Measurements from ENCODE around the gene USP22. TPM values are rescaled to one million over a fixed set of nuclear protein-coding genes. Genes with fewer than 3 reads are reported as not detected.

USP22 gene
- total RNA-seq, 2 experiments from 2014 or later = 147 to 162 TPM

- POLR2A ChIA-PET = no interaction called here
- no peaks in the 10 kb centered on the region for H3K27me3 Mint-ChIP-seq
- H3K4me3 Mint-ChIP-seq = no peak overlapping the region
- peaks cover 65% of the 10 kb centered on the region for H3K4me1 Mint-ChIP-seq
- H3K36me3 Mint-ChIP-seq (ENCODE audit: low read depth) = peaks cover 48% of the 10 kb centered on the region
- no peaks in the 10 kb centered on the region for H3K9me3 Mint-ChIP-seq
- DNase-seq = no peak
- peak overlapping the region; percentile 60 for H3K27ac Mint-ChIP-seq
- CTCF ChIA-PET = interaction anchor here (0.9 kb wide), 1 partner anchor 16 kb away, joined by 3 read pairs; no protein-coding TSS in a partner anchor
Observed at GRCh38 chr17:21028192-21028591, 14.6 kb downstream of the USP22 start.

GRCh38 chr17:21027031-21027430 is 15.8 kb downstream of the USP22 start:
- peak overlapping the region; percentile 41 for H3K27ac Mint-ChIP-seq
- CTCF ChIA-PET = interaction anchor here (0.9 kb wide), 1 partner anchor 17 kb away, joined by 3 read pairs; no protein-coding TSS in a partner anchor
- H3K36me3 Mint-ChIP-seq (ENCODE audit: low read depth) = peaks cover 52% of the 10 kb centered on the region
- peaks cover 60% of the 10 kb centered on the region for H3K4me1 Mint-ChIP-seq
- no peak for DNase-seq
- H3K27me3 Mint-ChIP-seq = no peaks in the 10 kb centered on the region
- no peaks in the 10 kb centered on the region for H3K9me3 Mint-ChIP-seq
- H3K4me3 Mint-ChIP-seq = no peak overlapping the region
- POLR2A ChIA-PET = no interaction called here

- Mint-ChIP-seq H3K27me3 (no peaks in the 10 kb centered on the region), H3K4me3 (no peak overlapping the region), H3K4me1 (peaks cover 51% of the 10 kb centered on the region), H3K27ac (no peak overlapping the region), H3K9me3 (no peaks in the 10 kb centered on the region), H3K36me3 (ENCODE audit: low read depth) (peaks cover 58% of the 10 kb centered on the region)
- POLR2A ChIA-PET = no interaction called here
- CTCF ChIA-PET = no interaction called here
- no peak for DNase-seq
Observed at GRCh38 chr17:21025451-21025850, 17.4 kb downstream of the USP22 start.

- H3K4me3 Mint-ChIP-seq = no peak overlapping the region
- CTCF ChIA-PET = interaction anchor here (1.0 to 1.3 kb wide), 2 partner anchors 18 to 489 kb away, joined by 3 read pairs; no protein-coding TSS in a partner anchor
- H3K27me3 Mint-ChIP-seq = no peaks in the 10 kb centered on the region
- no peaks in the 10 kb centered on the region for H3K9me3 Mint-ChIP-seq
- peaks cover 44% of the 10 kb centered on the region for H3K4me1 Mint-ChIP-seq
- DNase-seq = no peak
- POLR2A ChIA-PET = no interaction called here
- no peak overlapping the region for H3K27ac Mint-ChIP-seq
- peaks cover 70% of the 10 kb centered on the region for H3K36me3 Mint-ChIP-seq (ENCODE audit: low read depth)
Observed at GRCh38 chr17:21024024-21024423, 18.8 kb downstream of the USP22 start.

GRCh38 chr17:21021208-21021803 is 21.5 kb downstream of the USP22 start:
- Mint-ChIP-seq H3K4me3 (no peak overlapping the region), H3K36me3 (ENCODE audit: low read depth) (peaks cover 78% of the 10 kb centered on the region), H3K27me3 (no peaks in the 10 kb centered on the region), H3K27ac (no peak overlapping the region), H3K9me3 (no peaks in the 10 kb centered on the region), H3K4me1 (peaks cover 34% of the 10 kb centered on the region)
- ChIA-PET CTCF (interaction anchor here (0.6 to 1.4 kb wide), 2 partner anchors 13 to 14 kb away, joined by 3 to 5 read pairs; no protein-coding TSS in a partner anchor), POLR2A (no interaction called here)
- no peak for DNase-seq

- peaks cover 30% of the 10 kb centered on the region for H3K4me1 Mint-ChIP-seq
- peaks cover 77% of the 10 kb centered on the region for H3K36me3 Mint-ChIP-seq (ENCODE audit: low read depth)
- no peaks in the 10 kb centered on the region for H3K9me3 Mint-ChIP-seq
- no peak overlapping the region for H3K4me3 Mint-ChIP-seq
- ChIA-PET POLR2A (no interaction called here), CTCF (interaction anchor here (1.4 to 1.7 kb wide), 2 partner anchors 12 to 14 kb away, joined by 4 to 5 read pairs; no protein-coding TSS in a partner anchor)
- H3K27me3 Mint-ChIP-seq = no peaks in the 10 kb centered on the region
- DNase-seq = no peak
- H3K27ac Mint-ChIP-seq = no peak overlapping the region
Observed at GRCh38 chr17:21020622-21021021, 22.2 kb downstream of the USP22 start.

- Mint-ChIP-seq H3K27ac (no peak overlapping the region), H3K27me3 (no peaks in the 10 kb centered on the region), H3K4me1 (peaks cover 24% of the 10 kb centered on the region), H3K36me3 (ENCODE audit: low read depth) (peaks cover 76% of the 10 kb centered on the region), H3K9me3 (no peaks in the 10 kb centered on the region), H3K4me3 (no peak overlapping the region)
- DNase-seq = peak; percentile 53
- ChIA-PET POLR2A (no interaction called here), CTCF (interaction anchor here (1.1 to 1.7 kb wide), 4 partner anchors 9 to 15 kb away, joined by 3 to 5 read pairs (median 4); no protein-coding TSS in a partner anchor)
Observed at GRCh38 chr17:21019976-21020586, 22.7 kb downstream of the USP22 start.

- Mint-ChIP-seq H3K27me3 (no peaks in the 10 kb centered on the region), H3K36me3 (ENCODE audit: low read depth) (peaks cover 72% of the 10 kb centered on the region), H3K27ac (no peak overlapping the region), H3K4me3 (no peak overlapping the region), H3K4me1 (peaks cover 12% of the 10 kb centered on the region), H3K9me3 (no peaks in the 10 kb centered on the region)
- CTCF ChIA-PET = interaction anchor here (0.7 to 1.7 kb wide), 4 partner anchors 8 to 17 kb away, joined by 3 to 5 read pairs (median 4); no protein-coding TSS in a partner anchor
- POLR2A ChIA-PET = no interaction called here
- DNase-seq = no peak
Observed at GRCh38 chr17:21018894-21019293, 23.9 kb downstream of the USP22 start.

GRCh38 chr17:21017861-21018260 is 24.9 kb downstream of the USP22 start:
- Mint-ChIP-seq H3K27ac (no peak overlapping the region), H3K36me3 (ENCODE audit: low read depth) (peaks cover 73% of the 10 kb centered on the region), H3K4me3 (no peak overlapping the region), H3K9me3 (no peaks in the 10 kb centered on the region), H3K27me3 (no peaks in the 10 kb centered on the region), H3K4me1 (peaks cover 8% of the 10 kb centered on the region)
- ChIA-PET POLR2A (no interaction called here), CTCF (no interaction called here)
- DNase-seq = no peak

GRCh38 chr17:21017256-21017655 is 25.6 kb downstream of the USP22 start:
- Mint-ChIP-seq H3K4me1 (peaks cover 5% of the 10 kb centered on the region), H3K9me3 (no peaks in the 10 kb centered on the region), H3K36me3 (ENCODE audit: low read depth) (peaks cover 75% of the 10 kb centered on the region), H3K4me3 (no peak overlapping the region), H3K27ac (peak overlapping the region; percentile 46), H3K27me3 (no peaks in the 10 kb centered on the region)
- DNase-seq = no peak
- ChIA-PET CTCF (no interaction called here), POLR2A (no interaction called here)

GRCh38 chr17:21016826-21017225 is 26.0 kb downstream of the USP22 start:
- H3K4me3 Mint-ChIP-seq = no peak overlapping the region
- peaks cover 77% of the 10 kb centered on the region for H3K36me3 Mint-ChIP-seq (ENCODE audit: low read depth)
- H3K27me3 Mint-ChIP-seq = no peaks in the 10 kb centered on the region
- POLR2A ChIA-PET = no interaction called here
- CTCF ChIA-PET = no interaction called here
- H3K4me1 Mint-ChIP-seq = peaks cover 5% of the 10 kb centered on the region
- no peak for DNase-seq
- no peak overlapping the region for H3K27ac Mint-ChIP-seq
- no peaks in the 10 kb centered on the region for H3K9me3 Mint-ChIP-seq

GRCh38 chr17:21015564-21015963 is 27.2 kb downstream of the USP22 start:
- H3K27me3 Mint-ChIP-seq = no peaks in the 10 kb centered on the region
- ChIA-PET POLR2A (no interaction called here), CTCF (no interaction called here)
- H3K27ac Mint-ChIP-seq = no peak overlapping the region
- peaks cover 78% of the 10 kb centered on the region for H3K36me3 Mint-ChIP-seq (ENCODE audit: low read depth)
- no peak for DNase-seq
- peaks cover 5% of the 10 kb centered on the region for H3K4me1 Mint-ChIP-seq
- no peaks in the 10 kb centered on the region for H3K9me3 Mint-ChIP-seq
- H3K4me3 Mint-ChIP-seq = no peak overlapping the region

- peaks cover 68% of the 10 kb centered on the region for H3K36me3 Mint-ChIP-seq (ENCODE audit: low read depth)
- H3K4me3 Mint-ChIP-seq = no peak overlapping the region
- no peak overlapping the region for H3K27ac Mint-ChIP-seq
- CTCF ChIA-PET = no interaction called here
- no peaks in the 10 kb centered on the region for H3K27me3 Mint-ChIP-seq
- no peak for DNase-seq
- no peaks in the 10 kb centered on the region for H3K9me3 Mint-ChIP-seq
- no peaks in the 10 kb centered on the region for H3K4me1 Mint-ChIP-seq
- POLR2A ChIA-PET = no interaction called here
Observed at GRCh38 chr17:21014498-21014897, 28.3 kb downstream of the USP22 start.
